H9 (cell line): ENCODE data around the gene NOTUM. TPM values are rescaled to one million over a fixed set of nuclear protein-coding genes. Genes with fewer than 3 reads are reported as not detected.

ENCODE experiments used
- DNase-seq: peaks from one replicate; pipeline ENCODE4 v3.0.0-alpha.2; 2017
- H2AFZ ChIP-seq: one replicate; pipeline ENCODE4 v1.6.1; 2013; ENCODE audit warnings: mild to moderate bottlenecking, low read length, control low read depth, moderate library complexity
- H2AK5ac ChIP-seq: 2 replicates; pipeline ENCODE4 v1.6.1; 2013; ENCODE audit warnings: low read length, control low read depth, mixed read lengths; ENCODE audit not compliant: insufficient read length
- H2BK120ac ChIP-seq: one replicate; pipeline ENCODE4 v1.6.1; 2013; ENCODE audit warnings: low read depth, mild to moderate bottlenecking, low read length, control low read depth, inconsistent platforms; ENCODE audit not compliant: poor library complexity, severe bottlenecking
- H2BK12ac ChIP-seq: 2 replicates; pipeline ENCODE4 v1.6.1; 2013; ENCODE audit warnings: low read length, control low read depth, mixed read lengths, low read depth; ENCODE audit not compliant: insufficient read length
- H2BK15ac ChIP-seq: 2 replicates; pipeline ENCODE4 v1.6.1; 2013; ENCODE audit warnings: low read depth, low read length, control low read depth
- H2BK20ac ChIP-seq: one replicate; pipeline ENCODE4 v1.6.1; 2013; ENCODE audit warnings: low read depth, mild to moderate bottlenecking, low read length, control low read depth, inconsistent platforms; ENCODE audit not compliant: poor library complexity, severe bottlenecking
- H2BK5ac ChIP-seq: 2 replicates; pipeline ENCODE4 v1.6.1; 2013; ENCODE audit warnings: low read length, control low read depth, mixed read lengths; ENCODE audit not compliant: insufficient read length
- H3K14ac ChIP-seq: 2 replicates; pipeline ENCODE4 v1.6.1; 2013; ENCODE audit warnings: low read length, control low read depth; ENCODE audit not compliant: insufficient read depth
- H3K18ac ChIP-seq: 2 replicates; pipeline ENCODE4 v1.6.1; 2013; ENCODE audit warnings: low read depth, mild to moderate bottlenecking, mixed read lengths, low read length, control low read depth; ENCODE audit not compliant: insufficient read length
- H3K23ac ChIP-seq: 2 replicates; pipeline ENCODE4 v1.6.1; 2013; ENCODE audit warnings: low read length, control low read depth, mixed read lengths, low read depth; ENCODE audit not compliant: insufficient read length
- H3K23me2 ChIP-seq: 2 replicates; pipeline ENCODE4 v1.6.1; 2013; ENCODE audit warnings: low read depth, mild to moderate bottlenecking, mixed read lengths, low read length, control low read depth; ENCODE audit not compliant: insufficient read length, poor library complexity, severe bottlenecking
- H3K27ac ChIP-seq: 2 replicates; pipeline ENCODE4 v1.5.1; 2013; ENCODE audit warnings: low read length, control low read depth, mixed read lengths, low read depth; ENCODE audit not compliant: insufficient read length
- H3K27me3 ChIP-seq: 2 replicates; pipeline ENCODE4 v1.6.1; 2013; ENCODE audit warnings: low read length, control low read depth, inconsistent platforms; ENCODE audit not compliant: insufficient read depth
- H3K4ac ChIP-seq: 2 replicates; pipeline ENCODE4 v1.6.1; 2013; ENCODE audit warnings: low read depth, mild to moderate bottlenecking, control low read depth, inconsistent platforms, low read length, moderate library complexity
- H3K4me1 ChIP-seq: 2 replicates; pipeline ENCODE4 v1.6.1; 2013; ENCODE audit warnings: low read length, control low read depth, inconsistent platforms; ENCODE audit not compliant: insufficient read depth
- H3K4me2 ChIP-seq: 2 replicates; pipeline ENCODE4 v1.6.1; 2013; ENCODE audit warnings: low read length, control low read depth, mixed read lengths; ENCODE audit not compliant: insufficient read length, insufficient read depth
- H3K56ac ChIP-seq: 2 replicates; pipeline ENCODE4 v1.6.1; 2013; ENCODE audit warnings: low read depth, mild to moderate bottlenecking, mixed read lengths, low read length, control low read depth; ENCODE audit not compliant: insufficient read length
- H3K79me1 ChIP-seq: 2 replicates; pipeline ENCODE4 v1.6.1; 2013; ENCODE audit warnings: low read depth, mild to moderate bottlenecking, moderate library complexity, low read length, control low read depth, inconsistent platforms; ENCODE audit not compliant: insufficient read depth, poor library complexity, severe bottlenecking
- H3K79me2 ChIP-seq: 2 replicates; pipeline ENCODE4 v1.6.1; 2013; ENCODE audit warnings: low read length, control low read depth, inconsistent platforms; ENCODE audit not compliant: insufficient read depth
- H3K9ac ChIP-seq: 2 replicates; pipeline ENCODE4 v1.6.1; 2013; ENCODE audit warnings: low read length, control low read depth, mixed read lengths; ENCODE audit not compliant: insufficient read length; ENCODE audit errors: extremely low read depth
- H3K9me3 ChIP-seq: one replicate; pipeline ENCODE4 v1.6.1; 2013; ENCODE audit warnings: low read depth, low read length, inconsistent platforms; ENCODE audit not compliant: control insufficient read depth
- H3T11ph ChIP-seq: one replicate; pipeline ENCODE4 v1.6.1; 2013; ENCODE audit warnings: mild to moderate bottlenecking, low read length, control low read depth, inconsistent platforms
- H4K20me1 ChIP-seq: one replicate; pipeline ENCODE4 v1.6.1; 2013; ENCODE audit not compliant: control insufficient read depth, insufficient read length, insufficient read depth
- H4K5ac ChIP-seq: 2 replicates; pipeline ENCODE4 v1.6.1; 2013; ENCODE audit warnings: low read depth, mild to moderate bottlenecking, mixed read lengths, low read length, control low read depth; ENCODE audit not compliant: insufficient read length
- H4K8ac ChIP-seq: replicated peaks from 2 replicates; pipeline ENCODE4 v1.6.1; 2013; ENCODE audit warnings: low read length, control low read depth, mixed read lengths, low read depth; ENCODE audit not compliant: insufficient read length
- H4K91ac ChIP-seq: 2 replicates; pipeline ENCODE4 v1.6.1; 2013; ENCODE audit warnings: low read depth, mild to moderate bottlenecking, moderate library complexity, mixed read lengths, low read length, control low read depth; ENCODE audit not compliant: insufficient read length
- H3K27ac Mint-ChIP-seq, 3 experiments: 2 replicates in 2 of 3; 3 replicates in 1 of 3; pipeline ENCODE4 v1.8.0; 2020 to 2021; ENCODE audit warnings: mixed read lengths in 3 of 3, mild to moderate bottlenecking in 1 of 3, moderate library complexity in 1 of 3
- H3K27me3 Mint-ChIP-seq: 2 replicates; pipeline ENCODE4 v1.8.0; 2021; ENCODE audit warnings: low read depth, mild to moderate bottlenecking, moderate library complexity, mixed read lengths
- H3K36me3 Mint-ChIP-seq, 3 experiments: 2 replicates in 2 of 3; 3 replicates in 1 of 3; pipeline ENCODE4 v1.8.0; 2020 to 2021; ENCODE audit warnings: low read depth in 3 of 3, mixed read lengths in 3 of 3; ENCODE audit not compliant: insufficient read depth in 1 of 3
- H3K4me1 Mint-ChIP-seq, 2 experiments: 2 replicates each; pipeline ENCODE4 v1.8.0; 2020; ENCODE audit warnings: mixed read lengths in 2 of 2
- H3K4me3 Mint-ChIP-seq, 2 experiments: 2 replicates in 1 of 2; 3 replicates in 1 of 2; pipeline ENCODE4 v1.8.0; 2020 to 2021; ENCODE audit warnings: mild to moderate bottlenecking in 2 of 2, mixed read lengths in 2 of 2, moderate library complexity in 1 of 2
- H3K9me3 Mint-ChIP-seq, 2 experiments: 2 replicates in 1 of 2; 3 replicates in 1 of 2; pipeline ENCODE4 v1.8.0; 2020; ENCODE audit warnings: mild to moderate bottlenecking in 2 of 2, mixed read lengths in 2 of 2, moderate library complexity in 1 of 2
- CTCF ChIP-seq: fragments of 200-600 bp; sonication (generic); conservative IDR thresholded peaks from 3 replicates; pipeline ENCODE4 v1.8.0; 2021; ENCODE audit warnings: antibody characterized with exemption, mild to moderate bottlenecking
- WGBS: extraction: QIAGEN DNeasy Blood & Tissue Kit; methylation state at CpG from one replicate; pipeline ENCODE4 v1.1.7; 2013; ENCODE audit warnings: missing lambda C conversion rate, low lambda C conversion rate, mixed read lengths; ENCODE audit not compliant: insufficient read length; ENCODE audit errors: extremely low coverage; 5-methylcytosine and 5-hydroxymethylcytosine counted together
- total RNA-seq: library from RNA; stranded (reverse); gene quantifications from 2 replicates; pipeline ENCODE4 v1.2.1, GENCODE V29; 2021

NOTUM gene
- total RNA-seq, 1 experiment from 2014 or later, result 2.1 TPM

GRCh38 chr17:81916234-81917001, 44.6 kb downstream of the NOTUM start:
- Mint-ChIP-seq H3K27me3 (no peaks in the 10 kb centered on the region), H3K4me3 (peak overlapping the region; percentile 80 to 87), H3K9me3 (no peaks in the 10 kb centered on the region; a peak in 1 of 5 replicates), H3K36me3 (peaks cover 21 to 52% (median 51%) of the 10 kb centered on the region in 3 experiments; a peak in 6 of 7 replicates), H3K27ac (peak overlapping the region in 1 of 3 experiments; percentile 79; a peak in 1 of 7 replicates), H3K4me1 (peaks cover 13% of the 10 kb centered on the region in 2 experiments)
- no peak for TF ChIP-seq CTCF
- no peak for DNase-seq
- H3K79me1 ChIP-seq, result no peaks in the 10 kb centered on the region
- no peak overlapping the region for H3T11ph ChIP-seq
- H3K9me3 ChIP-seq, result no peaks in the 10 kb centered on the region
- H3K4me2 ChIP-seq, result peak overlapping the region; percentile 74
- H4K8ac ChIP-seq, result no peak overlapping the region
- H3K27ac ChIP-seq, result no peak overlapping the region
- H4K91ac ChIP-seq, result no peak overlapping the region
- H3K27me3 ChIP-seq, result no peaks in the 10 kb centered on the region
- H4K20me1 ChIP-seq, result no peaks in the 10 kb centered on the region
- H3K23me2 ChIP-seq, result peaks cover 5% of the 10 kb centered on the region
- no peak overlapping the region for H2BK5ac ChIP-seq
- H2AK5ac ChIP-seq, result no peak overlapping the region
- no peak overlapping the region for H2BK120ac ChIP-seq
- no peak overlapping the region for H3K9ac ChIP-seq
- peaks cover 1% of the 10 kb centered on the region; the same call in 1 of the 2 replicates for H3K79me2 ChIP-seq
- no peak overlapping the region for H3K23ac ChIP-seq
- H3K4ac ChIP-seq, result no peak overlapping the region
- H4K5ac ChIP-seq, result no peak overlapping the region
- no peak overlapping the region for H2AFZ ChIP-seq
- no peak overlapping the region for H2BK20ac ChIP-seq
- H3K18ac ChIP-seq, result no peak overlapping the region
- no peak overlapping the region for H2BK15ac ChIP-seq
- H3K56ac ChIP-seq, result no peak overlapping the region
- no peak overlapping the region for H2BK12ac ChIP-seq
- WGBS, result no CpG with 5 or more reads among the region's 21 CpGs
- H3K4me1 ChIP-seq, result no peaks in the 10 kb centered on the region
- H3K14ac ChIP-seq, result no peak overlapping the region
